Lower leg skin (tissue), 4 donors: ENCODE measurements around the gene AVP. TPM values are rescaled to one million over a fixed set of nuclear protein-coding genes. Genes with fewer than 3 reads are reported as not detected.
A peak's percentile ranks its signal among the peaks of the same experiment; 100 is the strongest.

ENCODE experiments used
- DNase-seq, 2 donors: peaks; one replicate each; pipeline ENCODE4 v3.0.0-alpha.2; 2019; ENCODE audit warnings: low spot score in 2 of 2
- H3K4me3 ChIP-seq: fragments of 200-600 bp; sonication (generic); 2 replicates; pipeline ENCODE4 v1.5.1; 2017; ENCODE audit warnings: mild to moderate bottlenecking, low read depth; ENCODE audit not compliant: poor library complexity, severe bottlenecking
- CTCF ChIP-seq, 3 donors: fragments of 450-650 bp; IDR thresholded peaks; one replicate each; pipeline ENCODE4 v1.5.1; 2016; ENCODE audit warnings: antibody characterized with exemption in 3 of 3, mild to moderate bottlenecking in 3 of 3, moderate library complexity in 2 of 3
- POLR2A ChIP-seq, 2 donors: fragments of 450-650 bp; IDR thresholded peaks; one replicate each; pipeline ENCODE4 v1.6.1; 2016 to 2017; ENCODE audit warnings: antibody characterized with exemption in 2 of 2, mild to moderate bottlenecking in 1 of 2, moderate library complexity in 1 of 2
- WGBS, 2 donors: methylation state at CpG; one replicate each; pipeline ENCODE4 v1.1.5; 2018; 5-methylcytosine and 5-hydroxymethylcytosine counted together
- intact Hi-C: fragments of 100-400 bp; cut with DNase I; formaldehyde crosslinking; loops from one replicate; pipeline ENCODE4 v1.15.0; 2023; ENCODE audit warnings: low total_unique reads
- total RNA-seq, 4 donors: library from RNA; depleted of rRNA; stranded (reverse); fragments of >200 nt; gene quantifications; one replicate each; pipeline ENCODE4 v1.1.0, GENCODE V29; 2016

The AVP gene
- total RNA-seq, 4 donors from 2014 or later = not detected

DNA sequence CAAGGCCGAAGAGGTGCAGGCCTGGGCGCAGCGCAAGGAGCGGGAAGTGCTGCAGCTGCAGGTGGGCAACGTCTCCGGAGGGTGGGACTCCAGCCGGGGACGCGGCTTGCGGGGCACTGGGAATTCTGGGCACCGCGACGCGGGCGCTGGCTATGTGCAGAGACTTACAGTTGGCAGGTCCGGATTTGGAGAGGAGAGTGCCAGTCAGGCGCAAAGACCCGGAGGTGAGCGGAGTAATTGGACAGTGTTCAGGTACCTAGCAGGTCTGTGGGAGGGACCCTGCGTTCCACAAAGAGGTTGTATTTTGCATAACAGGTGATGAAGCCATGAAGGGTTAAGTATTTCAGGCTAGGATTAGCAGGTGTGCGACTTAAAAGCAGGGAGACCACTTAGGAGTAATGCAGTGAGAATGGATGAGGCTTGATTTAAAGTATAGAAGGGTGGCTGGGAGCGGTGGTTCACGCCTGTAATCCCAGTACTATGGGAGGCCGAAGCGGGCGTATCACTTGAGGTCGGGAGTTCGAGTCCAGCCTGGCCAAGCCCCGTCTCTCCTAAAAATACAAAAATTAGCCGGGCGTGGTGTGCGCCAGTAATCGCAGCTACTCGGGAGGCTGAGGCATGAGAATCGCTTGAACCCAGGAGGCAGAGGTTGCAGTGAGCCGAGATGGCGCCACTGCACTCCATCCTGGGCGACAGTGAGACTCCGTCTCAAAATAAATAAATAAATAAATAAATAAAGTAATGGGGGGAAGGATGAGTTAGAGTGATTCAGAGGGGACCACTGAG lies 37.7 kb downstream of the AVP start:
- intact Hi-C loops = loop anchor here (10.0 kb wide), 1 partner anchor 278 kb away; no protein-coding TSS in a partner anchor
- peak overlapping the region; percentile 62 for H3K4me3 ChIP-seq
- DNase-seq = no peak
- TF ChIP-seq CTCF (IDR thresholded peaks at IDR 0.05) = no peak
- TF ChIP-seq POLR2A (IDR thresholded peaks at IDR 0.05) = no peak
- 36 to 42% methylated on average over 37 to 39 of the region's 39 CpGs for WGBS, 2 donors

GRCh38 chr20:3045816-3046676 lies 38.5 kb downstream of the AVP start, which contains the start of gene MRPS26:
MRPS26 (plus strand) TSS chr20:3046052; CDS start chr20:3046069, 17 bp downstream.
- DNase-seq = peak; percentile 80 to 96
- peak within 1 kb of the TSS; percentile 62 for H3K4me3 ChIP-seq
- intact Hi-C loops = loop anchor here (10.0 kb wide), 1 partner anchor 279 kb away; no protein-coding TSS in a partner anchor
- WGBS, 2 donors = 0 to 2% methylated on average over 10 to 45 of the region's 104 CpGs
- TF ChIP-seq CTCF (IDR thresholded peaks at IDR 0.05) = no peak
- TF ChIP-seq POLR2A (IDR thresholded peaks at IDR 0.05) = no peak

DNA sequence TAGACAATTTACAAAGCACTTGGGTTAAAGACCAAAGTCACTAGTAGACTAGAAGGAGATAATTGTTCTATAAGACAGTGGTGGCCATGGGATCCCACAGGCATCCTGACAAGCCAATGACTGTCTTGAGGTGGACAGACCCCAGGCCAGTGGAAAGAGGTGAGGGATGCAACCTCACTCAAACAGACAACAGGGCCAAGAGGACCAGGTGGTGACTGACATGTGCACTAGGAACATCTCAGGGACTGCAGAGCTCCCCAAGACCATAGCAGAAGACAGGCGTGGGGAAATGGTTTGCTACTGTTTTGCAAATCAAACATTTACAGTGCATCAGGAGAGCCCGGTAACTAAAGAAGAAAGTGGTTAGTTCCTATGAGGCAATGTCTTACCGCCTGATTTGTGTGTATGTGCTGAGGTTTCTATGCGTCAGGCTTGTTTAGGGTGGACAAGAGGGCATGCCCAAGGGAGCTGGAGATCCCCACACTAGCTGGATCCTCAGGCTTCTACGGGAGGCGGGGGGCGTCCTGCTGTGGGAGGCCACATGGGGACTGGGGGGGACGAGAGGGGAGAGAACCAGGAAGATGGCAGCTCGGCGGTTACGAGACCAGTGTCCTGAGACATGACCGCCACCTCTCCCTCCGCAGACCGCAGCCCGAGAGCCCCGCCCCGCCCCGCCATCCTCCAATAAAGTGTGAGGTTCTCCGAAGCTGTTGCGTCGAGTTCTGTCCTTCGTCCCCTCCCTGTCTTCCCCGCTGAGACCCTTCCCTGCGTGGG lies 39.3 kb downstream of the AVP start:
- peak overlapping the region; percentile 62 for H3K4me3 ChIP-seq
- 3 to 4% methylated on average over 15 to 22 of the region's 24 CpGs for WGBS, 2 donors
- DNase-seq = peak; percentile 79 to 96
- no peak for TF ChIP-seq CTCF (IDR thresholded peaks at IDR 0.05)
- TF ChIP-seq POLR2A (IDR thresholded peaks at IDR 0.05) = no peak
- intact Hi-C loops = loop anchor here (10.0 kb wide), 1 partner anchor 280 kb away; no protein-coding TSS in a partner anchor

- H3K4me3 ChIP-seq = no peak overlapping the region
- no peak for TF ChIP-seq CTCF (IDR thresholded peaks at IDR 0.05)
- TF ChIP-seq POLR2A (IDR thresholded peaks at IDR 0.05) = no peak
- WGBS, 2 donors = 93 to 95% methylated on average over 6 to 7 of the region's 8 CpGs
- intact Hi-C loops = loop anchor here (10.0 kb wide), 1 partner anchor 280 kb away; no protein-coding TSS in a partner anchor
- DNase-seq = no peak
Observed at GRCh38 chr20:3044336-3044965, 40.1 kb downstream of the AVP start.

- intact Hi-C loops = loop anchor here (10.0 kb wide), 1 partner anchor 281 kb away; no protein-coding TSS in a partner anchor
- TF ChIP-seq CTCF (IDR thresholded peaks at IDR 0.05) = no peak
- TF ChIP-seq POLR2A (IDR thresholded peaks at IDR 0.05) = no peak
- no peak for DNase-seq
- no peak within 1 kb of the TSS for H3K4me3 ChIP-seq
- 74% methylated on average over 3 of the region's 3 CpGs for WGBS, 2 donors
Observed at GRCh38 chr20:3043322-3043721, 41.2 kb downstream of the AVP start, which contains the start of gene GNRH2. GNRH2 (plus strand) TSS chr20:3043622; CDS start chr20:3044415, 793 bp downstream.
